Measurements from ENCODE around the gene HID1.

HID1 gene

GRCh38 chr17:74981979-74982662 lies 9.6 kb upstream of the HID1 start:
- TF ChIP-seq L3MBTL2 (conservative IDR thresholded peaks at IDR 0.05) = peak; percentile 77
- TF ChIP-seq SP1 (IDR thresholded peaks at IDR 0.05) = no peak
- peak; percentile 89 for DNase-seq (ENCODE audit: extremely low spot score)
- ChIA-PET CTCF (interaction anchor here (0.6 to 1.6 kb wide), 2 partner anchors 21 to 27 kb away, joined by 3 to 10 read pairs; no protein-coding TSS in a partner anchor), POLR2A (interaction anchor here (0.6 to 2.8 kb wide), 17 partner anchors 9 to 873 kb away, joined by 3 to 51 read pairs (median 6); partner anchors contain the start of genes ARMC7, ATP5PD, FDXR and HID1)

- POLR2A ChIA-PET = no interaction called here
- CTCF ChIA-PET = no interaction called here
- TF ChIP-seq NFRKB (IDR thresholded peaks at IDR 0.05) (no peak), PKNOX1 (IDR thresholded peaks at IDR 0.05) (no peak), ZNF384 (IDR thresholded peaks at IDR 0.05) (no peak), TARDBP (IDR thresholded peaks at IDR 0.05) (no peak), ARNT (IDR thresholded peaks at IDR 0.05) (no peak), SUZ12 (IDR thresholded peaks at IDR 0.05) (no peak), L3MBTL2 (conservative IDR thresholded peaks at IDR 0.05) (no peak), FOXA1 (IDR thresholded peaks at IDR 0.05) (no peak), FOXK2 (IDR thresholded peaks at IDR 0.05) (no peak), HDGF (IDR thresholded peaks at IDR 0.05; ENCODE audit: borderline replicate concordance) (no peak), ELF4 (IDR thresholded peaks at IDR 0.05) (no peak), FOXM1 (IDR thresholded peaks at IDR 0.05; ENCODE audit: borderline replicate concordance) (no peak), BHLHE40 (IDR thresholded peaks at IDR 0.05; ENCODE audit: borderline replicate concordance) (no peak), SP1 (IDR thresholded peaks at IDR 0.05) (no peak), CTBP1 (IDR thresholded peaks at IDR 0.05; ENCODE audit: borderline replicate concordance) (no peak)
Measured at GRCh38 chr17:74981318-74981978, 8.9 kb upstream of the HID1 start.

GRCh38 chr17:74979408-74980146 lies 7.0 kb upstream of the HID1 start:
- no peak for DNase-seq (ENCODE audit: extremely low spot score)
- CTCF ChIA-PET = no interaction called here
- POLR2A ChIA-PET = interaction anchor here (1.3 to 1.6 kb wide), 2 partner anchors 9 to 32 kb away, joined by 4 to 6 read pairs; no protein-coding TSS in a partner anchor
- TF ChIP-seq HDGF (IDR thresholded peaks at IDR 0.05; ENCODE audit: borderline replicate concordance) = no peak
- TF ChIP-seq ARNT (IDR thresholded peaks at IDR 0.05) = no peak
- no peak for TF ChIP-seq SUZ12 (IDR thresholded peaks at IDR 0.05)
- TF ChIP-seq ELF4 (IDR thresholded peaks at IDR 0.05) = no peak
- no peak for TF ChIP-seq FOXA1 (IDR thresholded peaks at IDR 0.05)

More at GRCh38 chr17:74981318-74981978, 8.9 kb upstream of the HID1 start:
- no peak for DNase-seq (ENCODE audit: extremely low spot score)

- TF ChIP-seq ELF4 (IDR thresholded peaks at IDR 0.05) (no peak), NFRKB (IDR thresholded peaks at IDR 0.05) (no peak), HDGF (IDR thresholded peaks at IDR 0.05; ENCODE audit: borderline replicate concordance) (no peak), ARNT (IDR thresholded peaks at IDR 0.05) (no peak), L3MBTL2 (conservative IDR thresholded peaks at IDR 0.05) (no peak), FOXK2 (IDR thresholded peaks at IDR 0.05) (no peak), LEF1 (IDR thresholded peaks at IDR 0.05; ENCODE audit: borderline replicate concordance) (no peak), TARDBP (IDR thresholded peaks at IDR 0.05) (no peak), SUZ12 (IDR thresholded peaks at IDR 0.05) (no peak), FOXM1 (IDR thresholded peaks at IDR 0.05; ENCODE audit: borderline replicate concordance) (no peak), ZNF384 (IDR thresholded peaks at IDR 0.05) (no peak), FOXA1 (IDR thresholded peaks at IDR 0.05) (no peak)
- CTCF ChIA-PET = no interaction called here
- POLR2A ChIA-PET = interaction anchor here (0.9 to 1.3 kb wide), 3 partner anchors 9 to 58 kb away, joined by 3 to 5 read pairs (median 4); partner anchors contain the start of genes CDR2L and MRPL58
- no peak for DNase-seq (ENCODE audit: extremely low spot score)
Measured at GRCh38 chr17:74978240-74978639, 5.7 kb upstream of the HID1 start.

GRCh38 chr17:74977802-74978201 lies 5.2 kb upstream of the HID1 start:
- ChIA-PET CTCF (no interaction called here), POLR2A (interaction anchor here (1.0 to 1.3 kb wide), 2 partner anchors 10 to 35 kb away, joined by 3 to 5 read pairs; partner anchors contain the start of genes CDR2L and MRPL58)
- TF ChIP-seq NFRKB (IDR thresholded peaks at IDR 0.05) (no peak), L3MBTL2 (conservative IDR thresholded peaks at IDR 0.05) (no peak), ARNT (IDR thresholded peaks at IDR 0.05) (no peak), SP1 (IDR thresholded peaks at IDR 0.05) (no peak)
- no peak for DNase-seq (ENCODE audit: extremely low spot score)

GRCh38 chr17:74975943-74976342 lies 3.4 kb upstream of the HID1 start:
- CTCF ChIA-PET = interaction anchor here (1.1 kb wide), 1 partner anchor 14 kb away, joined by 4 read pairs; no protein-coding TSS in a partner anchor
- no peak for DNase-seq (ENCODE audit: extremely low spot score)
- TF ChIP-seq CTBP1 (IDR thresholded peaks at IDR 0.05; ENCODE audit: borderline replicate concordance) (no peak), TARDBP (IDR thresholded peaks at IDR 0.05) (no peak), HDGF (IDR thresholded peaks at IDR 0.05; ENCODE audit: borderline replicate concordance) (no peak), ZNF384 (IDR thresholded peaks at IDR 0.05) (no peak), FOXM1 (IDR thresholded peaks at IDR 0.05; ENCODE audit: borderline replicate concordance) (no peak), PKNOX1 (IDR thresholded peaks at IDR 0.05) (no peak)
- POLR2A ChIA-PET = interaction anchor here (2.1 kb wide), 1 partner anchor 37 kb away, joined by 6 read pairs; the partner anchor contains the start of gene MRPL58
